CD14-positive monocyte (primary cell): ENCODE results near the gene UBE2M. TPM values are rescaled to one million over a fixed set of nuclear protein-coding genes. Genes with fewer than 3 reads are reported as not detected.
A peak's percentile ranks its signal among the peaks of the same experiment; 100 is the strongest.

Source experiments
- DNase-seq, 3 donors: peaks; one replicate each; pipeline ENCODE4 v3.0.0-alpha.2; 2011 to 2022
- H2AFZ ChIP-seq: 2 replicates; pipeline ENCODE4 v1.6.0; 2012; ENCODE audit warnings: mild to moderate bottlenecking, low read depth, low read length, inconsistent platforms; ENCODE audit not compliant: insufficient read depth, poor library complexity, severe bottlenecking
- H3K27ac ChIP-seq, 2 donors: 1 replicate in 1 of 2; 2 replicates in 1 of 2; pipeline ENCODE4 v1.5.1; 2012 to 2013; ENCODE audit warnings: low read length in 2 of 2, control low read depth in 1 of 2, inconsistent platforms in 1 of 2, low read depth in 1 of 2, mild to moderate bottlenecking in 1 of 2
- H3K27me3 ChIP-seq, 2 donors: one replicate each; pipeline versions ENCODE4 v1.6.0 to v1.6.1; 2011 to 2013; ENCODE audit warnings: low read length in 2 of 2; ENCODE audit not compliant: control insufficient read depth in 2 of 2, insufficient read depth in 2 of 2
- H3K36me3 ChIP-seq, 2 donors: replicated peaks in 1 of 2; 1 replicate in 1 of 2; 2 replicates in 1 of 2; pipeline versions ENCODE4 v1.5.1 to v1.6.1; 2012 to 2013; ENCODE audit warnings: low read length in 2 of 2, control low read depth in 1 of 2, inconsistent platforms in 1 of 2, mild to moderate bottlenecking in 1 of 2; ENCODE audit not compliant: insufficient read depth in 2 of 2, control insufficient read depth in 1 of 2
- H3K4me1 ChIP-seq, 2 donors: 1 replicate in 1 of 2; 2 replicates in 1 of 2; pipeline versions ENCODE4 v1.5.1 to v1.6.1; 2012 to 2013; ENCODE audit warnings: low read length in 2 of 2, control low read depth in 1 of 2, inconsistent platforms in 1 of 2, mild to moderate bottlenecking in 1 of 2, moderate library complexity in 1 of 2; ENCODE audit not compliant: insufficient read depth in 2 of 2, control insufficient read depth in 1 of 2
- H3K4me2 ChIP-seq: replicated peaks from 2 replicates; pipeline ENCODE3; 2012; ENCODE audit warnings: low read length, moderate library complexity, mild to moderate bottlenecking; ENCODE audit not compliant: poor library complexity, severe bottlenecking; ENCODE audit errors: extremely low read depth
- H3K4me3 ChIP-seq, 3 experiments: fragments of 200-600 bp in 1 of 3; sonication (generic) in 1 of 3; replicated peaks in 1 of 3; 1 replicate in 2 of 3; 2 replicates in 1 of 3; pipeline ENCODE4 v1.5.1; 2011 to 2013; ENCODE audit warnings: low read length in 3 of 3, mild to moderate bottlenecking in 3 of 3, control low read depth in 2 of 3, low read depth in 2 of 3, inconsistent platforms in 1 of 3, moderate library complexity in 1 of 3
- H3K79me2 ChIP-seq: 2 replicates; pipeline ENCODE4 v1.6.0; 2012; ENCODE audit warnings: mild to moderate bottlenecking, control low read depth, inconsistent platforms, low read length, moderate library complexity; ENCODE audit not compliant: insufficient read depth
- H3K9ac ChIP-seq: 2 replicates; pipeline ENCODE4 v1.6.0; 2017; ENCODE audit warnings: low read length, mild to moderate bottlenecking; ENCODE audit not compliant: insufficient read depth, poor library complexity, severe bottlenecking
- H3K9me3 ChIP-seq, 2 donors: replicated peaks in 1 of 2; 1 replicate in 1 of 2; 2 replicates in 1 of 2; pipeline versions ENCODE4 v1.5.1 to v1.6.1; 2012 to 2013; ENCODE audit warnings: low read length in 2 of 2, control low read depth in 1 of 2; ENCODE audit not compliant: control insufficient read depth in 1 of 2, insufficient read depth in 1 of 2
- H4K20me1 ChIP-seq: 2 replicates; pipeline ENCODE4 v1.6.0; 2012; ENCODE audit warnings: mild to moderate bottlenecking, low read length, control low read depth, moderate library complexity; ENCODE audit not compliant: insufficient read depth
- H3K27ac Mint-ChIP-seq, 7 donors: one replicate each; pipeline ENCODE4 v1.8.0; 2020; ENCODE audit warnings: mild to moderate bottlenecking in 7 of 7, mixed read lengths in 7 of 7, moderate library complexity in 6 of 7, inconsistent platforms in 2 of 7
- H3K27me3 Mint-ChIP-seq, 3 donors: one replicate each; pipeline ENCODE4 v1.8.0; 2021 to 2022; ENCODE audit warnings: low read depth in 3 of 3, mild to moderate bottlenecking in 3 of 3, mixed read lengths in 3 of 3, moderate library complexity in 3 of 3, inconsistent platforms in 1 of 3
- H3K36me3 Mint-ChIP-seq, 2 donors: one replicate each; pipeline ENCODE4 v1.8.0; 2020; ENCODE audit warnings: mixed read lengths in 2 of 2, inconsistent platforms in 1 of 2, mild to moderate bottlenecking in 1 of 2
- H3K4me1 Mint-ChIP-seq: one replicate; pipeline ENCODE4 v1.8.0; 2020; ENCODE audit warnings: mild to moderate bottlenecking, mixed read lengths
- H3K4me3 Mint-ChIP-seq, 2 donors: one replicate each; pipeline ENCODE4 v1.8.0; 2020; ENCODE audit warnings: mild to moderate bottlenecking in 2 of 2, mixed read lengths in 2 of 2, moderate library complexity in 1 of 2
- H3K9me3 Mint-ChIP-seq, 7 donors: one replicate each; pipeline ENCODE4 v1.8.0; 2020 to 2022; ENCODE audit warnings: mixed read lengths in 7 of 7, mild to moderate bottlenecking in 6 of 7, moderate library complexity in 6 of 7, inconsistent platforms in 2 of 7
- CTCF ChIP-seq: fragments of 200-600 bp; IDR thresholded peaks from one replicate; pipeline ENCODE4 v1.8.0; 2022; ENCODE audit warnings: antibody characterized with exemption, mild to moderate bottlenecking
- WGBS: methylation state at CpG from one replicate; pipeline ENCODE4 v1.1.5; 2013; ENCODE audit warnings: missing lambda C conversion rate; ENCODE audit not compliant: insufficient coverage; 5-methylcytosine and 5-hydroxymethylcytosine counted together
- intact Hi-C, 2 donors: fragments of 100-400 bp; cut with micrococcal nuclease; formaldehyde crosslinking; loops; one replicate each; pipeline versions ENCODE4 v1.15.0 to v1.15.1; 2023
- polyA plus RNA-seq, 3 donors: library from polyadenylated mRNA; depleted of rRNA in 1 of 3; unstranded in 2 of 3; stranded (reverse) in 1 of 3; fragments of 300-500 nt in 2 of 3; fragments of >200 nt in 1 of 3; fragmentation: Illumina TruSeq in 2 of 3; gene quantifications; 1 replicate in 2 of 3; 2 replicates in 1 of 3; pipeline ENCODE4 v1.2.3, GENCODE V29; 2012 to 2021

Gene UBE2M
- polyA plus RNA-seq, 3 donors = 7.8 to 84.6 (median 14.3) TPM

- no peaks in the 10 kb centered on the region for H3K27me3 ChIP-seq
- Mint-ChIP-seq H3K27ac (peak overlapping the region in 4 of 7 donors; percentile 4 to 45 (median 30)), H3K36me3 (peaks cover 77 to 80% of the 10 kb centered on the region in 2 donors), H3K4me3 (no peak overlapping the region), H3K4me1 (peaks cover 34% of the 10 kb centered on the region), H3K27me3 (no peaks in the 10 kb centered on the region), H3K9me3 (peaks cover 0 to 2% (median 0%) of the 10 kb centered on the region in 7 donors)
- H3K36me3 ChIP-seq = peaks cover 76 to 83% of the 10 kb centered on the region in 2 donors
- peaks cover 67% of the 10 kb centered on the region for H3K79me2 ChIP-seq
- H3K4me3 ChIP-seq = no peak overlapping the region
- no peak for DNase-seq
- H3K9ac ChIP-seq = no peak overlapping the region
- TF ChIP-seq CTCF = no peak
- peak overlapping the region in 1 of 2 donors; percentile 12 for H3K27ac ChIP-seq
- over 99% methylated on average over 11 of the region's 18 CpGs for WGBS
- no peak overlapping the region for H3K4me2 ChIP-seq
- H4K20me1 ChIP-seq = peaks cover 58% of the 10 kb centered on the region
- no peak overlapping the region for H2AFZ ChIP-seq
- H3K4me1 ChIP-seq = peaks cover 24 to 33% of the 10 kb centered on the region in 2 donors
- no peaks in the 10 kb centered on the region for H3K9me3 ChIP-seq
- intact Hi-C loops = no loop called here
These were observed 6.6 kb downstream of the UBE2M start for GRCh38 chr19:58551577-58552471.

GRCh38 chr19:58551123-58551497 is 7.3 kb downstream of the UBE2M start:
- H3K79me2 ChIP-seq = peaks cover 67% of the 10 kb centered on the region
- H3K27me3 ChIP-seq = no peaks in the 10 kb centered on the region
- Mint-ChIP-seq H3K4me3 (no peak overlapping the region), H3K27me3 (no peaks in the 10 kb centered on the region), H3K4me1 (peaks cover 34% of the 10 kb centered on the region), H3K27ac (peak overlapping the region in 3 of 7 donors; percentile 39 to 63 (median 61)), H3K9me3 (peaks cover 0 to 2% (median 0%) of the 10 kb centered on the region in 7 donors), H3K36me3 (peaks cover 70 to 79% of the 10 kb centered on the region in 2 donors)
- no peak overlapping the region for H3K4me3 ChIP-seq
- H3K27ac ChIP-seq = peak overlapping the region in 1 of 2 donors; percentile 45
- no peak overlapping the region for H3K4me2 ChIP-seq
- no peaks in the 10 kb centered on the region for H3K9me3 ChIP-seq
- DNase-seq = no peak
- WGBS = 80% methylated on average over 1 of the region's 1 CpG
- H3K36me3 ChIP-seq = peaks cover 69 to 76% of the 10 kb centered on the region in 2 donors
- H3K9ac ChIP-seq = no peak overlapping the region
- peaks cover 27 to 33% of the 10 kb centered on the region in 2 donors for H3K4me1 ChIP-seq
- no peak for TF ChIP-seq CTCF
- H2AFZ ChIP-seq = no peak overlapping the region
- intact Hi-C loops = no loop called here
- H4K20me1 ChIP-seq = peaks cover 65% of the 10 kb centered on the region
